ENCODE data around the gene ANKZF1.

Gene ANKZF1

GRCh38 chr2:219209236-219210195 lies 20.1 kb upstream of the ANKZF1 start:
- no peak for DNase-seq

GRCh38 chr2:219210196-219210885 lies 19.3 kb upstream of the ANKZF1 start:
- no peak for DNase-seq

GRCh38 chr2:219210886-219211362 lies 18.7 kb upstream of the ANKZF1 start:
- DNase-seq = no peak

- no peak for DNase-seq
These were observed 16.6 kb upstream of the ANKZF1 start for GRCh38 chr2:219213026-219213415.

- DNase-seq = no peak
These were observed 16.0 kb upstream of the ANKZF1 start for GRCh38 chr2:219213486-219214071.

GRCh38 chr2:219214141-219214540 lies 15.5 kb upstream of the ANKZF1 start:
- DNase-seq = no peak

- DNase-seq = no peak
These were observed 14.8 kb upstream of the ANKZF1 start for GRCh38 chr2:219214786-219215185.

GRCh38 chr2:219215871-219216534 lies 13.6 kb upstream of the ANKZF1 start:
- DNase-seq = no peak

GRCh38 chr2:219216535-219216915 lies 13.1 kb upstream of the ANKZF1 start:
- no peak for DNase-seq

GRCh38 chr2:219218217-219218731 lies 11.3 kb upstream of the ANKZF1 start:
- peak; percentile 67 for DNase-seq

GRCh38 chr2:219218732-219219701 lies 10.6 kb upstream of the ANKZF1 start, which contains the start of gene ABCB6:
Gene ABCB6 (minus strand): TSS chr2:219218958. CDS start chr2:219218673, 285 bp downstream.
- peak; percentile 96 for DNase-seq

GRCh38 chr2:219219784-219220532 lies 9.6 kb upstream of the ANKZF1 start:
- no peak for DNase-seq

GRCh38 chr2:219220652-219221402 lies 8.8 kb upstream of the ANKZF1 start:
- no peak for DNase-seq

- no peak for DNase-seq
These were observed 7.6 kb upstream of the ANKZF1 start for GRCh38 chr2:219221957-219222518.

GRCh38 chr2:219223831-219224610 lies 5.6 kb upstream of the ANKZF1 start:
- DNase-seq = no peak

GRCh38 chr2:219225350-219225749 lies 4.3 kb upstream of the ANKZF1 start:
- no peak for DNase-seq

- DNase-seq = no peak
These were observed 1.3 kb upstream of the ANKZF1 start for GRCh38 chr2:219228041-219228910.

- DNase-seq = no peak
These were observed 698 bp upstream of the ANKZF1 start for GRCh38 chr2:219228911-219229304.

All from NCI-H345 (cell line).